Muscle of leg (tissue), 11 donors: ENCODE data around the gene SCML1. TPM values are rescaled to one million over a fixed set of nuclear protein-coding genes. Genes with fewer than 3 reads are reported as not detected.
A peak's percentile ranks its signal among the peaks of the same experiment; 100 is the strongest.

Source experiments
- DNase-seq: peaks from one replicate; pipeline ENCODE4 v3.0.0; 2013
- H3K27ac ChIP-seq: one replicate; pipeline ENCODE4 v1.5.1; 2013; ENCODE audit warnings: mild to moderate bottlenecking, low read length, control low read depth
- H3K27me3 ChIP-seq: one replicate; pipeline ENCODE4 v1.6.1; 2013; ENCODE audit warnings: low read length; ENCODE audit not compliant: control insufficient read depth, insufficient read depth
- H3K36me3 ChIP-seq: one replicate; pipeline ENCODE4 v1.6.1; 2013; ENCODE audit warnings: low read length; ENCODE audit not compliant: control insufficient read depth, insufficient read depth
- H3K4me1 ChIP-seq: one replicate; pipeline ENCODE4 v1.6.1; 2013; ENCODE audit warnings: low read length; ENCODE audit not compliant: control insufficient read depth, insufficient read depth
- H3K4me3 ChIP-seq: one replicate; pipeline ENCODE4 v1.5.1; 2013; ENCODE audit warnings: low read length, control low read depth
- H3K9me3 ChIP-seq: replicated peaks from 2 replicates; pipeline ENCODE4 v1.6.1; 2013; ENCODE audit warnings: low read depth, low read length; ENCODE audit not compliant: control insufficient read depth
- WGBS: methylation state at CpG from one replicate; pipeline ENCODE4 v1.1.5; 2013; ENCODE audit warnings: missing lambda C conversion rate; ENCODE audit not compliant: insufficient coverage; 5-methylcytosine and 5-hydroxymethylcytosine counted together
- polyA plus RNA-seq, 8 donors: library from polyadenylated mRNA; unstranded; fragments of 120-200 nt; gene quantifications; one replicate each; pipeline versions ENCODE4 v1.2.1 to v1.2.3, GENCODE V29; 2013; ENCODE audit warnings: inconsistent platforms in 1 of 8, low replicate concordance in 1 of 8; ENCODE audit not compliant: insufficient read length in 8 of 8, insufficient read depth in 1 of 8
- total RNA-seq: library from RNA; stranded (reverse); fragments of 120-200 nt; gene quantifications from one replicate; pipeline ENCODE4 v1.2.4, GENCODE V29; 2013

SCML1 gene
- total and polyA plus RNA-seq, 9 donors: 5.8 to 16.3 (median 9.6) TPM

- Histone ChIP-seq H3K4me3 (peak overlapping the region; percentile 40), H3K9me3 (peaks cover 2% of the 10 kb centered on the region), H3K27me3 (peaks cover 28% of the 10 kb centered on the region), H3K4me1 (peaks cover 10% of the 10 kb centered on the region), H3K36me3 (no peaks in the 10 kb centered on the region), H3K27ac (peak overlapping the region; percentile 86)
- 38% methylated on average over 44 of the region's 45 CpGs for WGBS
- DNase-seq: peak; percentile 53
These were observed 857 bp downstream of the SCML1 start for GRCh38 chrX:17737986-17738713.

- H3K36me3 ChIP-seq: no peaks in the 10 kb centered on the region
- H3K27me3 ChIP-seq: peaks cover 28% of the 10 kb centered on the region
- DNase-seq: no peak
- peak overlapping the region; percentile 86 for H3K27ac ChIP-seq
- peaks cover 10% of the 10 kb centered on the region for H3K4me1 ChIP-seq
- WGBS: 71% methylated on average over 4 of the region's 6 CpGs
- H3K4me3 ChIP-seq: peak overlapping the region; percentile 40
- peaks cover 2% of the 10 kb centered on the region for H3K9me3 ChIP-seq
These were observed 1.6 kb downstream of the SCML1 start for GRCh38 chrX:17738737-17739535.

GRCh38 chrX:17740137-17741122 is 3.1 kb downstream of the SCML1 start:
- peak; percentile 7 for DNase-seq
- no peaks in the 10 kb centered on the region for H3K36me3 ChIP-seq
- no peak overlapping the region for H3K27ac ChIP-seq
- H3K9me3 ChIP-seq: peaks cover 2% of the 10 kb centered on the region
- WGBS: 51% methylated on average over 4 of the region's 11 CpGs
- H3K4me3 ChIP-seq: no peak overlapping the region
- peaks cover 10% of the 10 kb centered on the region for H3K4me1 ChIP-seq
- peaks cover 28% of the 10 kb centered on the region for H3K27me3 ChIP-seq

GRCh38 chrX:17741123-17741511 is 3.8 kb downstream of the SCML1 start:
- H3K27me3 ChIP-seq: peaks cover 28% of the 10 kb centered on the region
- no peak for DNase-seq
- H3K4me3 ChIP-seq: no peak overlapping the region
- no peaks in the 10 kb centered on the region for H3K36me3 ChIP-seq
- peaks cover 2% of the 10 kb centered on the region for H3K9me3 ChIP-seq
- 50% methylated on average over 8 of the region's 9 CpGs for WGBS
- peaks cover 10% of the 10 kb centered on the region for H3K4me1 ChIP-seq
- no peak overlapping the region for H3K27ac ChIP-seq

- H3K4me1 ChIP-seq: peaks cover 8% of the 10 kb centered on the region
- H3K27me3 ChIP-seq: peaks cover 28% of the 10 kb centered on the region
- no peak for DNase-seq
- H3K36me3 ChIP-seq: no peaks in the 10 kb centered on the region
- H3K9me3 ChIP-seq: no peaks in the 10 kb centered on the region
- no CpG with 5 or more reads among the region's 2 CpGs for WGBS
- no peak overlapping the region for H3K27ac ChIP-seq
- no peak overlapping the region for H3K4me3 ChIP-seq
These were observed 6.6 kb downstream of the SCML1 start for GRCh38 chrX:17743913-17744312.

- Histone ChIP-seq H3K27me3 (peaks cover 31% of the 10 kb centered on the region), H3K27ac (no peak overlapping the region), H3K4me1 (peaks cover 8% of the 10 kb centered on the region), H3K9me3 (no peaks in the 10 kb centered on the region), H3K36me3 (no peaks in the 10 kb centered on the region), H3K4me3 (no peak overlapping the region)
- DNase-seq: no peak
- no CpG with 5 or more reads among the region's 2 CpGs for WGBS
These were observed 7.7 kb downstream of the SCML1 start for GRCh38 chrX:17744896-17745523.

- WGBS: no CpG with 5 or more reads among the region's 5 CpGs
- DNase-seq: no peak
These were observed 10.4 kb downstream of the SCML1 start for GRCh38 chrX:17747692-17748091.

GRCh38 chrX:17748684-17749083 is 11.4 kb downstream of the SCML1 start:
- no peak overlapping the region for H3K4me3 ChIP-seq
- H3K36me3 ChIP-seq: no peaks in the 10 kb centered on the region
- DNase-seq: no peak
- no CpG with 5 or more reads among the region's 5 CpGs for WGBS
- no peaks in the 10 kb centered on the region for H3K9me3 ChIP-seq
- no peaks in the 10 kb centered on the region for H3K4me1 ChIP-seq
- H3K27ac ChIP-seq: no peak overlapping the region
- peaks cover 26% of the 10 kb centered on the region for H3K27me3 ChIP-seq

More at GRCh38 chrX:17747692-17748091, 10.4 kb downstream of the SCML1 start:
- Histone ChIP-seq H3K36me3 (no peaks in the 10 kb centered on the region), H3K27me3 (peaks cover 24% of the 10 kb centered on the region), H3K4me1 (no peaks in the 10 kb centered on the region), H3K4me3 (no peak overlapping the region), H3K27ac (no peak overlapping the region), H3K9me3 (no peaks in the 10 kb centered on the region)

GRCh38 chrX:17750436-17750835 is 13.1 kb downstream of the SCML1 start:
- no peaks in the 10 kb centered on the region for H3K9me3 ChIP-seq
- no peak overlapping the region for H3K4me3 ChIP-seq
- H3K27me3 ChIP-seq: peaks cover 28% of the 10 kb centered on the region
- 60% methylated on average over 2 of the region's 3 CpGs for WGBS
- no peak overlapping the region for H3K27ac ChIP-seq
- DNase-seq: no peak
- no peaks in the 10 kb centered on the region for H3K4me1 ChIP-seq
- H3K36me3 ChIP-seq: no peaks in the 10 kb centered on the region
